ENCODE data around the gene PARD3.

The PARD3 gene

DNA sequence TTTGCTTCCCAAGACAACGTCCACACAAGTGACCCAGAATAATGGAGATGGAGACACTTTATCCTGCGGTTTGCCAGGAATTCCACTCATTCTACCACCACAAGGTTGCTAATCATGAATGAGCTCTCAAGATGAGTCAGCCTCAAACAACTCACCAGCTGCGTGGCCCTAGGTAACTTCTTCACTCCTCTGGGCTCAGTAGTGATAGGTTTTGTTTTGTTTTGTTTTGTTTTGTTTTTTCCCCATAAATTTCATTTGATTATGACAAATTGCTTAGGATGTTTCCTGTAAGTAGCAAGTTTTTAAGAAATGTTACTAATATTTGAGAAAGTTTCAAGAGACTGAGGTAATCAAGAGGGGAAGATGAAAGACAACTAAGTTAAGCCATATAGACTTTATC is 286.8 kb downstream of the PARD3 start:
- Histone ChIP-seq H3K27me3 (replicated peaks; ENCODE audit: control insufficient read depth, insufficient read depth, low read length, poor library complexity, severe bottlenecking) (no peaks in the 10 kb centered on the region), H3K4me1 (ENCODE audit: control insufficient read depth, insufficient read depth, low read length, poor library complexity, severe bottlenecking) (no peaks in the 10 kb centered on the region), H3K9me3 (ENCODE audit: control insufficient read depth, low read length) (no peaks in the 10 kb centered on the region), H3K36me3 (ENCODE audit: control insufficient read depth, insufficient read depth, low read length) (no peaks in the 10 kb centered on the region), H3K4me3 (ENCODE audit: insufficient read depth, low read depth, low read length, poor library complexity, severe bottlenecking) (no peak overlapping the region), H3K27ac (ENCODE audit: insufficient read depth, low read length, poor library complexity, severe bottlenecking) (no peak overlapping the region)
- no peak for DNase-seq

GRCh38 chr10:34526758-34527730 is 288.1 kb downstream of the PARD3 start:
- Histone ChIP-seq H3K9me3 (ENCODE audit: control insufficient read depth, low read length) (no peaks in the 10 kb centered on the region), H3K27me3 (replicated peaks; ENCODE audit: control insufficient read depth, insufficient read depth, low read length, poor library complexity, severe bottlenecking) (no peaks in the 10 kb centered on the region), H3K27ac (ENCODE audit: insufficient read depth, low read length, poor library complexity, severe bottlenecking) (no peak overlapping the region), H3K36me3 (ENCODE audit: control insufficient read depth, insufficient read depth, low read length) (no peaks in the 10 kb centered on the region), H3K4me1 (ENCODE audit: control insufficient read depth, insufficient read depth, low read length, poor library complexity, severe bottlenecking) (no peaks in the 10 kb centered on the region), H3K4me3 (ENCODE audit: insufficient read depth, low read depth, low read length, poor library complexity, severe bottlenecking) (no peak overlapping the region)
- no peak for DNase-seq

GRCh38 chr10:34526186-34526585 is 288.9 kb downstream of the PARD3 start:
- no peak for DNase-seq
- Histone ChIP-seq H3K36me3 (ENCODE audit: control insufficient read depth, insufficient read depth, low read length) (no peaks in the 10 kb centered on the region), H3K4me3 (ENCODE audit: insufficient read depth, low read depth, low read length, poor library complexity, severe bottlenecking) (no peak overlapping the region), H3K4me1 (ENCODE audit: control insufficient read depth, insufficient read depth, low read length, poor library complexity, severe bottlenecking) (no peaks in the 10 kb centered on the region), H3K9me3 (ENCODE audit: control insufficient read depth, low read length) (no peaks in the 10 kb centered on the region), H3K27ac (ENCODE audit: insufficient read depth, low read length, poor library complexity, severe bottlenecking) (no peak overlapping the region), H3K27me3 (replicated peaks; ENCODE audit: control insufficient read depth, insufficient read depth, low read length, poor library complexity, severe bottlenecking) (no peaks in the 10 kb centered on the region)

DNA sequence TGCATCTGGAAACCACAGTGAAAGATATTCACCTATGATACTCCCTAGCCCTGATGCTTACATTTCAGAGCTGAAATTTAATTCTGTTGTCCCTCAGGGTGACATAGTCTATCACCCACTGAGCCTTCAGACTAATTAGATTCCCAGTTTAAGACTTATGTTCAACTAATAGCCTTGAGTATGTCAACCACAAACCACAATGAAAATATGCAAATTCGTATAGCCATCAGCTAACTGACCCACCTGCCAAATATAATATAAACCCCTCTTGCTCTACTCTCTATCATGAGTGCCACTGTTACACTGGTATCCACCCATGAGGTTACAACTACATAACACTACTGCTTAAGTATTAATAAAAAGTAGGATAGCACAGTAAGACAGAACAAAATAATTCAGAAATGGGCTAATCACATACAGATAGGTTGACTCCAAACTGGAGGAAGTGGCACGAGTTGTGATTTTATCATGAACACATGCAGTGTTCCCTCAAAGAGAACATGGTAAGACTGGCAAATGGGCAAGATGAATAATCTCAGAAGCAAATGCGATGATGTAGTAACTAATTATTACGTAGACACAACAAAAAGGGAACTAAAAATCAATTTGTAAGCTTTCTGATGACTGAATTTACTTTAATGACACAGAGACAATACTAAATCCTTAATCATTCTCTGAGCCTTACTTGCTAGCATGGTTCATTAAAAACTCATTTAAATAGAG is 290.6 kb downstream of the PARD3 start:
- H3K27me3 ChIP-seq (replicated peaks; ENCODE audit: control insufficient read depth, insufficient read depth, low read length, poor library complexity, severe bottlenecking): no peaks in the 10 kb centered on the region
- H3K4me3 ChIP-seq (ENCODE audit: insufficient read depth, low read depth, low read length, poor library complexity, severe bottlenecking): no peak overlapping the region
- no peak for DNase-seq
- no peaks in the 10 kb centered on the region for H3K36me3 ChIP-seq (ENCODE audit: control insufficient read depth, insufficient read depth, low read length)
- H3K4me1 ChIP-seq (ENCODE audit: control insufficient read depth, insufficient read depth, low read length, poor library complexity, severe bottlenecking): no peaks in the 10 kb centered on the region
- H3K27ac ChIP-seq (ENCODE audit: insufficient read depth, low read length, poor library complexity, severe bottlenecking): no peak overlapping the region
- no peaks in the 10 kb centered on the region for H3K9me3 ChIP-seq (ENCODE audit: control insufficient read depth, low read length)

DNA sequence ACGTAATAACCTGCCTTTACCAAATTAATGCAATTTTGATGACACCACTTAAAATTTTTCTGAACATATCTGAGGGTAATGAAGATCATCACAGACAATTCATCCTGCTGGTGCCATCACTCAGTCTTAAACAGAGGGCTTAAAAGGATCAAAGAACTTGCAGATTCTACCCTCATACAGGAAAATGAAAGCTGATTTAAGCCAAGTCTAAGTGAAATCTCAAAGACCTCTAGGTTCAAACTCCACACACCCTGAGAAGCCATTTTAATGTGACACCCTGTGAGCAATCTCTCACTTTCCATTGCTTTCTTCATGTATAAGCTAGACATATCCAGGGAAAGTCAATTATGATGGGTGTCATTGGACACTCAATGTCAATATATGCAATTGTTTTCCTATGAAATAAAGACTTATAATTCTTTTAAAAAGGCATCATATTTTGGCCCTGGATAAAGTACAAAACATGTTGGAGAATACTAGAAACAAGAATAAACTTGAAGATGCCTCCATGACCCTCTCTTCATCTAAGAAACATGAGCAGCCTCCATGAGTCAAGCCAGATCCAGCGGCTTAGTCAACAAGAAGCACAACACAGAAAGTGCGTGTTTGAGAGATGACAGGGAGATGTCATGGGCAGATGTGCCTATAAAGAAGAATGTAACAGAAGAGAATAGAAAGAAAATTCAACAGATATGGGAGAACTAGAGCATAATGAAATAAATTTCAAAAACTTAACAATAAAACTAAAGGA is 291.9 kb downstream of the PARD3 start:
- Histone ChIP-seq H3K27me3 (replicated peaks; ENCODE audit: control insufficient read depth, insufficient read depth, low read length, poor library complexity, severe bottlenecking) (no peaks in the 10 kb centered on the region), H3K9me3 (ENCODE audit: control insufficient read depth, low read length) (no peaks in the 10 kb centered on the region), H3K4me1 (ENCODE audit: control insufficient read depth, insufficient read depth, low read length, poor library complexity, severe bottlenecking) (no peaks in the 10 kb centered on the region), H3K27ac (ENCODE audit: insufficient read depth, low read length, poor library complexity, severe bottlenecking) (no peak overlapping the region), H3K36me3 (ENCODE audit: control insufficient read depth, insufficient read depth, low read length) (no peaks in the 10 kb centered on the region), H3K4me3 (ENCODE audit: insufficient read depth, low read depth, low read length, poor library complexity, severe bottlenecking) (no peak overlapping the region)
- DNase-seq: no peak

DNA sequence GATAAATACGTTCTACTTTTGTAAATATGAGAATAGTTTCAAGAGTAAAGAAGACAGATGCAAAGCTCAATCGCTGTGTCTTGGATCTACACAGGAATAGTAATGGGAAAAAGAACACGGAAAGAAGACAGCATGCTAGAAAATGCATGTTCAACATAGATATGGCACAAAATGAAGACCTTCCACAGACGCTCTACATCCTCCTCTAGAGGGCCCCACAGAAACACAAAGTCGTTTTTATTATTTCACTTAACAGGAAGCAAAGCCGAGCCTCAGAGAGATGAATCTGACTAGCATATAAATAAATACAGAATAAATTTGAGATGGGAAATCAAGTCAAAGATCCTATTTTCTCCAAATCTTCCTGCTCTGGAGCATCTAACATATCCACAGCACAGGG is 292.6 kb downstream of the PARD3 start:
- Histone ChIP-seq H3K9me3 (ENCODE audit: control insufficient read depth, low read length) (no peaks in the 10 kb centered on the region), H3K4me3 (ENCODE audit: insufficient read depth, low read depth, low read length, poor library complexity, severe bottlenecking) (no peak overlapping the region), H3K4me1 (ENCODE audit: control insufficient read depth, insufficient read depth, low read length, poor library complexity, severe bottlenecking) (no peaks in the 10 kb centered on the region), H3K27ac (ENCODE audit: insufficient read depth, low read length, poor library complexity, severe bottlenecking) (no peak overlapping the region), H3K36me3 (ENCODE audit: control insufficient read depth, insufficient read depth, low read length) (no peaks in the 10 kb centered on the region), H3K27me3 (replicated peaks; ENCODE audit: control insufficient read depth, insufficient read depth, low read length, poor library complexity, severe bottlenecking) (no peaks in the 10 kb centered on the region)
- DNase-seq: no peak

GRCh38 chr10:34520510-34520909 is 294.6 kb downstream of the PARD3 start:
- no peak overlapping the region for H3K27ac ChIP-seq (ENCODE audit: insufficient read depth, low read length, poor library complexity, severe bottlenecking)
- no peaks in the 10 kb centered on the region for H3K9me3 ChIP-seq (ENCODE audit: control insufficient read depth, low read length)
- DNase-seq: no peak
- H3K36me3 ChIP-seq (ENCODE audit: control insufficient read depth, insufficient read depth, low read length): no peaks in the 10 kb centered on the region
- no peaks in the 10 kb centered on the region for H3K27me3 ChIP-seq (replicated peaks; ENCODE audit: control insufficient read depth, insufficient read depth, low read length, poor library complexity, severe bottlenecking)
- H3K4me3 ChIP-seq (ENCODE audit: insufficient read depth, low read depth, low read length, poor library complexity, severe bottlenecking): no peak overlapping the region
- no peaks in the 10 kb centered on the region for H3K4me1 ChIP-seq (ENCODE audit: control insufficient read depth, insufficient read depth, low read length, poor library complexity, severe bottlenecking)

GRCh38 chr10:34520084-34520483 is 295.0 kb downstream of the PARD3 start:
- no peaks in the 10 kb centered on the region for H3K9me3 ChIP-seq (ENCODE audit: control insufficient read depth, low read length)
- H3K4me3 ChIP-seq (ENCODE audit: insufficient read depth, low read depth, low read length, poor library complexity, severe bottlenecking): no peak overlapping the region
- no peaks in the 10 kb centered on the region for H3K36me3 ChIP-seq (ENCODE audit: control insufficient read depth, insufficient read depth, low read length)
- DNase-seq: no peak
- no peak overlapping the region for H3K27ac ChIP-seq (ENCODE audit: insufficient read depth, low read length, poor library complexity, severe bottlenecking)
- H3K4me1 ChIP-seq (ENCODE audit: control insufficient read depth, insufficient read depth, low read length, poor library complexity, severe bottlenecking): no peaks in the 10 kb centered on the region
- H3K27me3 ChIP-seq (replicated peaks; ENCODE audit: control insufficient read depth, insufficient read depth, low read length, poor library complexity, severe bottlenecking): no peaks in the 10 kb centered on the region

DNA sequence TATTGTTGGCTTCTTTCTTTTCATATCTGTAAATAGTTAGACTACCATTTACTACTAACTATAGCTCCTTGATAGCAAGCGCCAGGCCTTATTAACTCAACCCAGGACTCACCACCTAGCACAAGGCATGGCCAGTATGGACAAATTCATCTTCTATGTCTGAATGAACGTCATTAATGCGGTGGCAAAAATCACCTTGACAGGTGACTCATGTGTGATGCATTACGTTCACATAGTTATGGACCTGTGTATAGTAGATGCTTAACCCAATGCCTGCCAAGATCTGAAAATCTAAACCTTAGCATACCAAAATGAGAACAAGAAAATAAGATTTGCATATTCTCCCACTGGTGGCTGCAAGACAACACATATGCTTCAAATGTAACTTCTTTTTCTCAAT is 300.8 kb downstream of the PARD3 start:
- Histone ChIP-seq H3K9me3 (ENCODE audit: control insufficient read depth, low read length) (no peaks in the 10 kb centered on the region), H3K27me3 (replicated peaks; ENCODE audit: control insufficient read depth, insufficient read depth, low read length, poor library complexity, severe bottlenecking) (no peaks in the 10 kb centered on the region), H3K4me3 (ENCODE audit: insufficient read depth, low read depth, low read length, poor library complexity, severe bottlenecking) (no peak overlapping the region), H3K4me1 (ENCODE audit: control insufficient read depth, insufficient read depth, low read length, poor library complexity, severe bottlenecking) (no peaks in the 10 kb centered on the region), H3K36me3 (ENCODE audit: control insufficient read depth, insufficient read depth, low read length) (no peaks in the 10 kb centered on the region), H3K27ac (ENCODE audit: insufficient read depth, low read length, poor library complexity, severe bottlenecking) (no peak overlapping the region)
- DNase-seq: no peak
